OCI-LY7 (cell line): ENCODE data around the gene ROBO1.

ENCODE experiments used
- CTCF ChIP-seq: fragments of 200-600 bp; sonication (generic); conservative IDR thresholded peaks from 2 replicates; pipeline ENCODE4 v1.5.1; 2014; ENCODE audit warnings: mild to moderate bottlenecking, antibody characterized with exemption, low read length, moderate library complexity, mixed read lengths
- EZH2phosphoT487 ChIP-seq: fragments of 200-600 bp; sonication (generic); IDR thresholded peaks from 2 replicates; pipeline ENCODE4 v1.6.1; 2018; ENCODE audit warnings: low read depth, borderline replicate concordance, mild to moderate bottlenecking, mixed run types, antibody characterized with exemption, low read length, moderate library complexity, mixed read lengths

- no peak for TF ChIP-seq CTCF
- TF ChIP-seq EZH2phosphoT487: no peak
These were observed 788.8 kb downstream of the ROBO1 start for GRCh38 chr3:78979028-78979427.
